ENCODE measurements around the gene TAX1BP1. TPM values are rescaled to one million over a fixed set of nuclear protein-coding genes. Genes with fewer than 3 reads are reported as not detected.

TAX1BP1 gene
- total RNA-seq, 1 donor from 2014 or later: 64.7 TPM

DNA sequence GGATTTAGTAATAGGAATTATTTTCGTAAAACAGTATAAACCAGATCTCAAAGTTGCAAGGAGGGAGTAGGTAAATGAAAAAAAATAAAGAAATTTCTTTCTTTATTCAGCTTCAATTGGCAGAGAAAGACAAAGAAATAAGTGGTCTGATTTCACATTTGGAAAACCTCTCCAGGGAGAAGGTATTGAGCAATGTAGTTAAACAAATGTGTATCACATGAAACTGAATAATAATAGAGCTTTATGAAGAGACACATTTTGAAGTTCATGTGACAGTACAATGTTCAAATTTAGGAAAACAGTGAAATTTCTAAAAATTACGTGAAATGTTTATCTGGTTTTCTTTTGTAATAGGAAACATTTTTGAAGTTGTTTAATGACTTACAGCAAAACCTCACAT is 63.0 kb downstream of the TAX1BP1 start:
- ChIA-PET POLR2A (no interaction called here), CTCF (no interaction called here)
- TF ChIP-seq, protein P1, sequence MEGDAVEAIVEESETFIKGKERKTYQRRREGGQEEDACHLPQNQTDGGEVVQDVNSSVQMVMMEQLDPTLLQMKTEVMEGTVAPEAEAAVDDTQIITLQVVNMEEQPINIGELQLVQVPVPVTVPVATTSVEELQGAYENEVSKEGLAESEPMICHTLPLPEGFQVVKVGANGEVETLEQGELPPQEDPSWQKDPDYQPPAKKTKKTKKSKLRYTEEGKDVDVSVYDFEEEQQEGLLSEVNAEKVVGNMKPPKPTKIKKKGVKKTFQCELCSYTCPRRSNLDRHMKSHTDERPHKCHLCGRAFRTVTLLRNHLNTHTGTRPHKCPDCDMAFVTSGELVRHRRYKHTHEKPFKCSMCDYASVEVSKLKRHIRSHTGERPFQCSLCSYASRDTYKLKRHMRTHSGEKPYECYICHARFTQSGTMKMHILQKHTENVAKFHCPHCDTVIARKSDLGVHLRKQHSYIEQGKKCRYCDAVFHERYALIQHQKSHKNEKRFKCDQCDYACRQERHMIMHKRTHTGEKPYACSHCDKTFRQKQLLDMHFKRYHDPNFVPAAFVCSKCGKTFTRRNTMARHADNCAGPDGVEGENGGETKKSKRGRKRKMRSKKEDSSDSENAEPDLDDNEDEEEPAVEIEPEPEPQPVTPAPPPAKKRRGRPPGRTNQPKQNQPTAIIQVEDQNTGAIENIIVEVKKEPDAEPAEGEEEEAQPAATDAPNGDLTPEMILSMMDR (IDR thresholded peaks at IDR 0.05): no peak
- ATAC-seq (ENCODE audit: low read depth) (no peak), DNase-seq (no peak)
- Mint-ChIP-seq H3K27me3 (no peaks in the 10 kb centered on the region), H3K4me1 (no peaks in the 10 kb centered on the region), H3K36me3 (ENCODE audit: low read depth) (peaks cover 52% of the 10 kb centered on the region), H3K4me3 (no peak overlapping the region), H3K27ac (no peak overlapping the region), H3K9me3 (no peaks in the 10 kb centered on the region)
- intact Hi-C loops (cut with micrococcal nuclease): no loop called here

DNA sequence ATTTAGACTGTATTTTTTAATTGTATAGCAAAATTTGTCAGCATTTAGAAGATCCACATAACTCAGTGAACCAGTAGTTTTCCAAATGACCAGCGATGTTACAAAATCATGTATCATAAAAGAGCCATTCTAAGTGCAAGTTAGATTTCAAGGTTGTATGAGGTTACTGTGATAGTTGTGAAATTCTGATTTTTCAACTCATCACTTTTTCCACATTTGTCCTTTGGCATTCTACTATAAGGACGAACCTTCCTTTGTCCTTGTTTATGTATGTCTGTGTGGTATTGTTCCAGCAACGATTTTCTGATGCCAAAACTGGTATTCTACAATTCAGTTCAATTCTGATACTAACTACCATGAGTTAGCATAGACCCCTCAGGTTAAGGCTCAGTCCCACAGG is 64.2 kb downstream of the TAX1BP1 start:
- H3K27ac Mint-ChIP-seq: no peak overlapping the region
- H3K27me3 Mint-ChIP-seq: no peaks in the 10 kb centered on the region
- ATAC-seq (ENCODE audit: low read depth): no peak
- TF ChIP-seq, protein P1 (IDR thresholded peaks at IDR 0.05): no peak
- ChIA-PET POLR2A (no interaction called here), CTCF (no interaction called here)
- no peak overlapping the region for H3K4me3 Mint-ChIP-seq
- peaks cover 52% of the 10 kb centered on the region for H3K36me3 Mint-ChIP-seq (ENCODE audit: low read depth)
- no peak for DNase-seq
- intact Hi-C loops (cut with micrococcal nuclease): no loop called here
- no peaks in the 10 kb centered on the region for H3K4me1 Mint-ChIP-seq
- no peaks in the 10 kb centered on the region for H3K9me3 Mint-ChIP-seq

DNA sequence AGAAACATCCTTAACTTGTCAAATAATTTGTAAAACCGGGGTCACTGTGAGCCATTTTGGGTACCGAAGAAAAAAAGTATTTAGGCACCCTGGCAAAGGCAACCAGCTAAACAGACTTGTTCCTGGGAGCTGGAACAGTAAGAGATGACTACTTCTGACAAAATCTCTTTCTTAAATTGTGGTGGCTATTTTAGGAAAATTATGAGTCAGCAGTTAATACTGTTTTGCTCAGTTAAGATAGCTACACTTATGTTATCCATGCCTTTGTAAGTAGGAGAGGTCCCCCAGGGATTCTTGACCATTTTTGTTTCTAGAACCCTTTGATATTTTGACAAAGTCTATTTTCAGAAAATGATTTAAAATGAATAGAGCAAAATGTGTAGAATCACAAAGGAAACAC is 68.7 kb downstream of the TAX1BP1 start:
- ChIA-PET CTCF (no interaction called here), POLR2A (no interaction called here)
- H3K4me3 Mint-ChIP-seq: no peak overlapping the region
- peaks cover 52% of the 10 kb centered on the region for H3K36me3 Mint-ChIP-seq (ENCODE audit: low read depth)
- no peak for DNase-seq
- intact Hi-C loops (cut with micrococcal nuclease): no loop called here
- no peak for ATAC-seq (ENCODE audit: low read depth)
- H3K27ac Mint-ChIP-seq: no peak overlapping the region
- H3K27me3 Mint-ChIP-seq: no peaks in the 10 kb centered on the region
- no peaks in the 10 kb centered on the region for H3K4me1 Mint-ChIP-seq
- H3K9me3 Mint-ChIP-seq: no peaks in the 10 kb centered on the region
- TF ChIP-seq, protein P1 (IDR thresholded peaks at IDR 0.05): no peak

DNA sequence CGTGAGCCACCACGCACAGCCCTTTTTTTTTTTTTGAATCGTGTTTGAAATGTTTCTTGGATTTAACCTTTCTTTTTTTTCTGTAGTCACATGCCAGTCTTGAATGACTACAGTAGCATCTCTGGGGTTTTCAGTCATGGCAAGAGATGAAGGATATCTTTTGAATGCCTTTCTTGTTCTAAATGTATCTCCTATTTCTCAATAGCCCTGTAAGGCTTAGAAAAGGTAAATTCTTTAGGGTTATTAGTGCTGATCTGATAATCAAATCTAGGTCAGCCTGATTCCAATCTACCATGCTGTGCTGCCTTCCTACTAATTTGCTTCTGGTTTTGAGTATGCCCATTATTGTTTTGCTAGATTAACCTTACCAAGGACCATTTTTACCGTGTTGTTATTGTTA is 70.2 kb downstream of the TAX1BP1 start:
- DNase-seq: no peak

DNA sequence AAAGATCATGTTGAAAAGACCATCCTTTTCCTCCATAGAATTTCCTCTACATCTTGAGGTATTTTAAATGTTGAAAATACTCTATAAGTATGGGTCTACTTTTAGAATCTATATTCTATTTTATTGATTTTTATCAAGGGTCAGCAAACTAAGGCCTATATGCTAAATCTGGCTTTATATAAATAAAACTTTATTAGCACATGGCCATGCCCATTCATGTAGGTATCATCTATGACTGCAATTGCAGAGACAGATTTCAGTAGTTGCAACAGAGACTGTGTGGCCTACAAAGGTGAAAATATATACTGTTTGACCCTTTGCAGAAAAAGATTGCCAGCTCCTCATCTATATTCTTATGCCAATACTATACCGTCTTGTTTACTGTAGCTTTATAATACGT is 72.7 kb downstream of the TAX1BP1 start:
- intact Hi-C loops (cut with micrococcal nuclease): no loop called here
- no peaks in the 10 kb centered on the region for H3K9me3 Mint-ChIP-seq
- no peak for ATAC-seq (ENCODE audit: low read depth)
- no peak for DNase-seq
- no peak overlapping the region for H3K27ac Mint-ChIP-seq
- H3K4me3 Mint-ChIP-seq: no peak overlapping the region
- H3K36me3 Mint-ChIP-seq (ENCODE audit: low read depth): peaks cover 64% of the 10 kb centered on the region
- CTCF ChIA-PET: interaction anchor here (0.6 kb wide), 1 partner anchor 152 kb away, joined by 3 read pairs; no protein-coding TSS in a partner anchor
- TF ChIP-seq, protein P1 (IDR thresholded peaks at IDR 0.05): no peak
- no peaks in the 10 kb centered on the region for H3K4me1 Mint-ChIP-seq
- POLR2A ChIA-PET: interaction anchor here (0.6 kb wide), 1 partner anchor 310 kb away, joined by 4 read pairs; no protein-coding TSS in a partner anchor
- no peaks in the 10 kb centered on the region for H3K27me3 Mint-ChIP-seq

More for the DNA sequence above, 70.2 kb downstream of the TAX1BP1 start:
- peaks cover 51% of the 10 kb centered on the region for H3K36me3 Mint-ChIP-seq (ENCODE audit: low read depth)
- POLR2A ChIA-PET: no interaction called here
- H3K27ac Mint-ChIP-seq: no peak overlapping the region
- TF ChIP-seq, protein P1 (IDR thresholded peaks at IDR 0.05): no peak
- intact Hi-C loops (cut with micrococcal nuclease): no loop called here
- no peak for ATAC-seq (ENCODE audit: low read depth)
- H3K27me3 Mint-ChIP-seq: no peaks in the 10 kb centered on the region
- H3K9me3 Mint-ChIP-seq: no peaks in the 10 kb centered on the region
- no peaks in the 10 kb centered on the region for H3K4me1 Mint-ChIP-seq
- CTCF ChIA-PET: no interaction called here
- H3K4me3 Mint-ChIP-seq: no peak overlapping the region
